Measurements from ENCODE around the gene NMT1.

NMT1 gene

DNA sequence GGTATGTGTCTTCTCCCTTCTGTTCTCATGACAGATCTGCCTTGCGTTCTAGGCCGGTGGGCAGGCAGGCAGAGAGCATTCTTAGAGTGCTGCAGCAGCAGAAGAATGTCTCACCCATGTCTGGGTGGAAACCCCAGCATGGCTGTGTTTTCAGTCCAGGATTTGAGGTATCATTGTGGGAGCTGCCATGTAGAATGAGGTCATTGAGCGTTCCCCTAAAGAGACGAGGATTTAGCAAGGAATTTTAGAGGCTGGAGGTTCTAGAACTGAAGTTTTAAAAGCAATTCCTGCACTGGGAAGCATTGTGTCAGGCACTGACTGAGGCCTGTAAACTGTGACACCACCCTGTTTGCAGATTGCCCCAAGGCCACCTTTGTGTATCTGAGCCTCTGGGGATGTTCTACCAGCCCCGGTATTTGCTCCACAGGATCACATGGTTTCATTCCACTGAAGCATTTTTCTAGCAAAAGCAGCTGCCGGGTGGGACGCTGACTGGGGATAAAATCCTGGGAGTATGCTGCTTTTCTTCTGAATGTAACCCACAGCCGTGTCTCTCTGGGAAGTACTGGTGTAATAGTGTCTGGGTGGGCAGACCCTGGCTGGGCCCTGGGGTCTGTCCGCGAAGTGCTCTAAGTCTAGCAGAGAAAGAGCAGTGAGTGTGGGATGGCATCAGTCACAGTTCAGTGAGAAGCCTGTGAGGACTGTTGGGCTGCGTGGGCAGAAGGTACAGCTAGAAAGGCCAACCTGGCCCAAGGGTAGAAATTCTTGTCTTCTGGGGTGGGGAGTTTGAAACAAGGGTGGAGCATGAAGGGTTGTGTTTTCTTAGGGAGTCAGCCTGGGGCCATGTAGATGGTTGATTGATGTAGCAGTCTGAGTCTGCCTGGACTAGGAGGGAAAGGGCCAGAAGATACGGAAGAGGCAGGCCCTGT lies 41.0 kb downstream of the NMT1 start:
- TF ChIP-seq, protein P1, sequence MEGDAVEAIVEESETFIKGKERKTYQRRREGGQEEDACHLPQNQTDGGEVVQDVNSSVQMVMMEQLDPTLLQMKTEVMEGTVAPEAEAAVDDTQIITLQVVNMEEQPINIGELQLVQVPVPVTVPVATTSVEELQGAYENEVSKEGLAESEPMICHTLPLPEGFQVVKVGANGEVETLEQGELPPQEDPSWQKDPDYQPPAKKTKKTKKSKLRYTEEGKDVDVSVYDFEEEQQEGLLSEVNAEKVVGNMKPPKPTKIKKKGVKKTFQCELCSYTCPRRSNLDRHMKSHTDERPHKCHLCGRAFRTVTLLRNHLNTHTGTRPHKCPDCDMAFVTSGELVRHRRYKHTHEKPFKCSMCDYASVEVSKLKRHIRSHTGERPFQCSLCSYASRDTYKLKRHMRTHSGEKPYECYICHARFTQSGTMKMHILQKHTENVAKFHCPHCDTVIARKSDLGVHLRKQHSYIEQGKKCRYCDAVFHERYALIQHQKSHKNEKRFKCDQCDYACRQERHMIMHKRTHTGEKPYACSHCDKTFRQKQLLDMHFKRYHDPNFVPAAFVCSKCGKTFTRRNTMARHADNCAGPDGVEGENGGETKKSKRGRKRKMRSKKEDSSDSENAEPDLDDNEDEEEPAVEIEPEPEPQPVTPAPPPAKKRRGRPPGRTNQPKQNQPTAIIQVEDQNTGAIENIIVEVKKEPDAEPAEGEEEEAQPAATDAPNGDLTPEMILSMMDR (IDR thresholded peaks at IDR 0.05; ENCODE audit: borderline replicate concordance, insufficient read depth, low read depth, low read length): no peak

DNA sequence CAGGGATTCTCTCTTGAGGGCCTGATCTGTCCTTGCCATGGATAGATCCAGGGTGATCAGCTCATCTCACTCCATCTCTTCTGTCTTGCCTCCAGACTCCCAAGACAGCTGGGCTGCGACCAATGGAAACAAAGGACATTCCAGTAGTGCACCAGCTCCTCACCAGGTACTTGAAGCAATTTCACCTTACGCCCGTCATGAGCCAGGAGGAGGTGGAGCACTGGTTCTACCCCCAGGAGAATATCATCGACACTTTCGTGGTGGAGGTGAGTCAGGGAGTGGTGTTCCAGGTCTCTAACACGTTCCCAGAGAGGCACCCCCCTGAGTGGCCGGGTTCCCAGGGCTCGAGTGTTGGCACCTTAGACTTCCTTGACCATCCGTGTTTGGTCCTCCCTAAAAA lies 41.7 kb downstream of the NMT1 start:
- TF ChIP-seq, protein P1 (IDR thresholded peaks at IDR 0.05; ENCODE audit: borderline replicate concordance, insufficient read depth, low read depth, low read length): no peak
- no peak overlapping the region for H3K4me3 ChIP-seq (ENCODE audit: low read depth, low read length)

More for the DNA sequence above, 41.0 kb downstream of the NMT1 start:
- H3K4me3 ChIP-seq (ENCODE audit: low read depth, low read length): no peak overlapping the region

DNA sequence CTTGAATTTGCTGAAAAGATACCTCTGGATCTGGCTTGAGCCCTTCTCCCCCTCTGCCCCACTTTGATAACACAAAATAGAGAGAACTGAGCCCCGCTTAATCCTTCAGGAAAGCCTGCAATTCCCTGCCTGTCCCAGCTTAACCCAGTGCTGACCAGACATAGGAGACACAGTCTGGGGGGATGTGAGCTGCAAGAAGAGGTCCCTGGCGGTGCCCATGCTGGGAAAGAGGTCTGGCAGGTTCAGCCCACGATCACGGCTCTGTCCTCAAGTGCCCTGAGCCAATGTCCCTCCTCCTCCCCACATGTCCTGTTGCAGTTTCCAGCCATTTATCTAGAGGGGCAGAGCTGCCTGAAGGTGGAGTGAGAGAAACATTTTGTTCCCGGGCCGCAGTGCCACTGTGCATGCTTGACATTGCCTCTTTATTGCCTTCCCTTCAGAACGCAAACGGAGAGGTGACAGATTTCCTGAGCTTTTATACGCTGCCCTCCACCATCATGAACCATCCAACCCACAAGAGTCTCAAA lies 42.2 kb downstream of the NMT1 start:
- TF ChIP-seq, protein P1 (IDR thresholded peaks at IDR 0.05; ENCODE audit: borderline replicate concordance, insufficient read depth, low read depth, low read length): no peak
- no peak overlapping the region for H3K4me3 ChIP-seq (ENCODE audit: low read depth, low read length)

DNA sequence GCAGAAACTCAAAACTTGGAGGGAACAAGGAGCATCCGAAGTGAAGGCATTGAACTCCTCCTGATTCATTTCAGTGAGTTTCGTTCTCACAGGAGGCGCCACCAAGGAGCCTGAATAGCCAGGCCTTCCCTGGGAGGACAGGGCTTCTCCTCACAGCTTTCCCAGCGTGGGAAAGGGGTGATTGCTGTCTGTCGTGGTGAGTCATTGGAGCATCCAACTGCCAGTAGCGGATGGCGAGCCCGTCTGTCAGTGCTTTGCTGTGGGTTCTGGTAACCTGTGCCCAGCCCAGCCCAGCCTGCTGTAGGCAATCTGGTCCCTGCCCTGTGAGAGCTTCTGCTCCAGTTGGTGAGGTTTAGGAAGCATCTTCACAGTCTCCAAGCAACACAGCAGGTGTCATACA lies 42.9 kb downstream of the NMT1 start:
- TF ChIP-seq, protein P1 (IDR thresholded peaks at IDR 0.05; ENCODE audit: borderline replicate concordance, insufficient read depth, low read depth, low read length): no peak
- no peak overlapping the region for H3K4me3 ChIP-seq (ENCODE audit: low read depth, low read length)

DNA sequence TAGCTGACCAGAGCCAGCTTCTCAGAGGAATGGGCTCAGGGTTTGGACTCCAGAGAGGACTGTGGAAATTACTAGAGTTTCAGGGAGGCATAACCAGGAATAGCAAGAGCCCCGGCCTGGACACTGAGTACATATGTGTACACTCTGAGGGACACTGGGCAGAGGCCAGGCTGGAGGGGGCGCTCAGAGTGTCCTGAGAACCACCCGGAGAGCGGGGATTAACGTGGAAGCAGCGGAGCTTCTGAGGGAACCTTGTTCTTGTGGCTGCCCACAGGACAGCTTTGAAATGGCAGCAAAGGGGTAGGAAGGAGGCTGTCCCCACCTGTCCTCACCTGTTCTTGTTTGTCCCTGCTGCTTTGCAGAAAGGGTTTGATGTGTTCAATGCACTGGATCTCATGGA lies 43.4 kb downstream of the NMT1 start:
- no peak overlapping the region for H3K4me3 ChIP-seq (ENCODE audit: low read depth, low read length)
- TF ChIP-seq, protein P1 (IDR thresholded peaks at IDR 0.05; ENCODE audit: borderline replicate concordance, insufficient read depth, low read depth, low read length): no peak

DNA sequence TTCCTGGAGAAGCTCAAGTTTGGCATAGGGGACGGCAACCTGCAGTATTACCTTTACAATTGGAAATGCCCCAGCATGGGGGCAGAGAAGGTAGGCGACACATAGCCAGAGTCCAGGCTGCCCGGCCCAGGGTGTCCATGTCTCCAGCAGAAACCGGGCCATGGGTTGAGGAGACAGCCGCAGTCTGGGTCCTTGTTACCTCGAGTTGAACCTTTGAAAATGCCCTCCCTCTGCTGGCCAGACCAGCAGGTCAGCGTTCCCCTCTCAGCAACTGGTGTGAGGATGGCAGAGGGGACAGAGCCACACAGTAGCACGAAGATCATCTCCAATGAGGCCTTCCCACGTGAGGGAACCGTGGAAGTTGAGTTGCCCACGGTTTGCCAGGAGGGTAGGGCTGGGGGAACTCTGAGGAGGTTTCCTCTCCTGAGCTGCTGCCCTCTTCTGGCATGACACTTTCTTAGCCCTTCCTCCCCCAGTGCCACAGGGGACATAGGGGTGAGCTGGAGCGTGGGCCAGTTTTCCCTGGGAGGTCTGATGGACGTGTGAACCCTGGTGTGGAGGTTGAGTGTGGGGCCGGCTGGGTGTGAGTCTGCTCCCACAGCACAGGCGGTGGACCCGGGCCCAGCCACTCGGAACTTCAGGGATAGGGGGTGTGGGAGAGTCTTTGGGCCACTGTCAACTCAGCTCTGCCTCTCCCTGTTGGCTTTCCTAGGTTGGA lies 43.9 kb downstream of the NMT1 start:
- no peak overlapping the region for H3K4me3 ChIP-seq (ENCODE audit: low read depth, low read length)
- TF ChIP-seq, protein P1 (IDR thresholded peaks at IDR 0.05; ENCODE audit: borderline replicate concordance, insufficient read depth, low read depth, low read length): no peak
